ENCODE measurements around the gene HAGH.

Gene HAGH

DNA sequence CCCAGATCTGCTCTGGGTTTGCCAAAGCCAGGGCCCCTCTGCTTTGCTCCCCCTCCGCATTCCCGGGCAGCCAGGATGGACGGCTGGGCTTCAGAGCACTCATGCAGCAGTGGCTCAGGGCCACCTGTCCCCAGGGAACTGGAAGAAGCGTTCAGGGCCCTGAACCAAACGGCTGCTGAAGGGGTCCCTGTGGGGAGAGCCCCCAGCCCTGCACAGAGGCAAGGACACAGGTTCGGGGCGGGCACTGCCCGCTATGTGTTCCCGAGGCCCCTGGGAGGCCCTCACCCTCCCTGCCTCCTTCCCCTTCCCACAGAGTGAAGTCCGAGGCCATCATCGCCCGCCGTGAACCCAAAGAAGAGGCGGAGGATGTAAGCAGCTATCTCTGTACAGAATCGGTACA is 65.7 kb downstream of the HAGH start:
- no peak for DNase-seq

DNA sequence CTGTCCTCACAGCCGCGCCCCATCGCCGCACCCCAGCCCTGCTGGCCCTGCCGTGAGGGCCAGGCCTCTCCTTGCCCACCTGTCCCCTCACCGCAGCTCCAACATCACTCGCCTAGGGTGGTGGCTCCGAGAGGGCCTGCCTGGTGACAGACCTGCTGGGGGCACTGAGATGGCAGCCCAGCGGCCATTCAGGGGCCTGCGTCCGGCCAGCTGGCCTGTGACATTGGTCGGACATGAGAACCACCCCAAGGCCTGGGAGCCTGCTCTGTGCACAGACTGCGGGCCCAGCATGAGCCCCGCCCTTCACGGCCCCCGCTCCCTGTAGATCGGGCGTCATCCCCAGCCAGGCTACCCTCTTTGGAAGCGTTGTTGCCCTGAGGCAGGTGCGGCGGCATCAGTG is 67.1 kb downstream of the HAGH start:
- DNase-seq = no peak

DNA sequence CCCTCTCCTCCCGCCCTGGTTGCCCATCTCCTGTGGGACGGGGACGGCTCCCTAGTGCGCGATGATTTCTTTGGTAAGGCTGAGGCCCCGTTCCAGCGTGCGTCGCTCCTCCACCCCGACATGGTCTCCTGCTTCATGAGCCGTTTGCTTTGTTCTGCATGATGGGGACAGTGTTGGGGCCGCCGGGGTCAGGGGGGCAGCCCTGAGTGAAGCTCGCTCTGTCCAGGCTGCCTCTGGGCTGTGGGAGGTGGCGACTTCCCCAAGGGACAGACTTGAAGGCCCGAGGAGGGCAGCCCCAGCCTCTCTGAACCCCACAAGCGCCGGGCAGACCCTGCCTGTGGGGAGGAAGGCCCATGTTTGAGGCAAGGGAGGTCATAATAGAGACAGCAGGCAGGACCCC is 67.7 kb downstream of the HAGH start:
- no peak for DNase-seq

DNA sequence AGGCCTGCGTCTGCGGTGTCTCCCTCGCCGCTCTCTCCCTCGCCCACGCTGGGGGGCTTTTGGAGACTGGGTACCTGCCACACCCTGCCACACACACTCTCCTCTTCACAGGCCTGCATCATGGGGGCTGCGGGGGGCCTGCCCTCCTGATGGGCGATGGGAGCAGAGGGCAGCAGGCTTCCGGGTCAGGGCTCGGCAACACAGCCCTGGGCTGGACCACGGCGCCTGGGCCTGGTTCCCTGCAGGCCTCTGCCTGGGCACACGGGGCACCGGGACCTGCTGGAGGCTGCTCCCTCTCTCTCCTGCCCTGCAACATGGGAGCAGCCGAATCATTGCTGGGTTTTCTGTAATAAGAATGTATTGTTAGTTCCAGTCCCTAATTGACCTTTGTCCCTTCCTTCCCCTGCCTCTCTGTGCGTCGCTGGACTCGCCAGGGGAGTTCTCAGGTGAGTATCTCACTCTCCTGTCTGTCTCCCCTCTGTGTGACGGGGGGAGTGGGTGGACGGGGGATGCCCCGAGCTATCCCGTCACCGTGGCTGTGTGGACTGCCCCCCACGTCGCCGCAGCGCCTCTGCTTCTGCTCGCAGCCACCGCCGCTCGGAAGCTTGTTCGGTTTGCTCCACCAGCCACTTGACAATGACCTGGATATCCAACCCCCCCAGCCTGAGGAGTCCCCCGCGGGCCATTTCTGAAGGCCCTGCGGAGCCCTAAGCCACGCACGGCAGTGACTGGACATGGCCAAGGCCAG is 68.7 kb downstream of the HAGH start:
- DNase-seq = no peak

Measured in CD4-positive, alpha-beta T cell treated with Interferon gamma for 1 hour (primary cell).